HCT116 (cell line): ENCODE data around the gene TMEM202. TPM values are rescaled to one million over a fixed set of nuclear protein-coding genes. Genes with fewer than 3 reads are reported as not detected.

Source experiments
- ATAC-seq: fragments of 200-7000 bp; cut with Tn5 transposase; 2 replicates; pipeline ENCODE4 v1.9.1; 2020; ENCODE audit warnings: mild to moderate bottlenecking, moderate library complexity
- BruUV-seq: library from RNA; stranded (reverse); fragments of 400-500 nt; replicated peaks from 2 replicates; lab custom pipeline; 2021; lab: Mats Ljungman, UMichigan
- CTCF ChIA-PET: fragments of 300-600 bp; sonication (Branson Sonifier 250); formaldehyde crosslinking; loops from one replicate; lab custom pipeline; 2021; ENCODE audit warnings: antibody characterized with exemption; lab: Charles Lee
- POLR2A ChIA-PET: fragments of 300-600, 350-600 bp; sonication (Branson Sonifier 250); formaldehyde crosslinking; loops from one replicate; lab custom pipeline; 2021; ENCODE audit warnings: antibody characterized with exemption; lab: Charles Lee
- RAD21 ChIA-PET, 2 experiments: fragments of 300-600 bp; sonication (Branson Sonifier 250); formaldehyde crosslinking; loops; one replicate each; lab custom pipeline; 2023; ENCODE audit warnings: low total read pairs in 2 of 2; ENCODE audit not compliant: uncharacterized antibody in 2 of 2, unreplicated experiment in 2 of 2, low non-redundant PET in 1 of 2; lab: Charles Lee
- DNase-seq: peaks from one replicate; pipeline ENCODE4 v3.0.0-alpha.2; 2010; ENCODE audit warnings: low read depth, low spot score
- H2AFZ ChIP-seq: fragments of 200-600 bp; shearing (Covaris generic), sonication (generic); 2 replicates; pipeline ENCODE4 v1.6.1; 2017; ENCODE audit warnings: low read depth, mixed run types, mixed read lengths, antibody characterized with exemption, low read length; ENCODE audit not compliant: poor library complexity, severe bottlenecking
- H3K27ac ChIP-seq: 2 replicates; pipeline ENCODE4 v1.5.1; 2012; ENCODE audit warnings: low read depth, low read length
- H3K27me3 ChIP-seq: fragments of 200-600 bp; sonication (generic); 2 replicates; pipeline ENCODE4 v1.6.1; 2016; ENCODE audit warnings: mixed run types, low read length, mixed read lengths; ENCODE audit not compliant: insufficient read depth
- H3K36me3 ChIP-seq, 2 experiments: fragments of 200-500 bp in 1 of 2; fragments of 200-600 bp in 1 of 2; sonication (Bioruptor generic) in 1 of 2; sonication (generic) in 1 of 2; 2 replicates each; pipeline versions ENCODE4 v1.5.1 to v1.6.1; 2014 to 2016; ENCODE audit warnings: low read length in 2 of 2, inconsistent platforms in 1 of 2, mixed read lengths in 1 of 2, mixed run types in 1 of 2; ENCODE audit not compliant: insufficient read depth in 2 of 2, control insufficient read depth in 1 of 2
- H3K4me1 ChIP-seq, 2 experiments: fragments of 200-600 bp in 1 of 2; sonication (generic) in 1 of 2; 2 replicates each; pipeline versions ENCODE4 v1.5.1 to v1.6.1; 2012 to 2017; ENCODE audit warnings: low read length in 2 of 2, inconsistent platforms in 1 of 2, mild to moderate bottlenecking in 1 of 2, mixed read lengths in 1 of 2, mixed run types in 1 of 2, moderate library complexity in 1 of 2; ENCODE audit not compliant: insufficient read depth in 2 of 2, control insufficient read depth in 1 of 2
- H3K4me2 ChIP-seq: fragments of 200-600 bp; sonication (generic); 2 replicates; pipeline ENCODE4 v1.6.1; 2017; ENCODE audit warnings: mixed run types, low read length, mixed read lengths
- H3K4me3 ChIP-seq, 2 experiments: fragments of 200-600 bp in 1 of 2; sonication (generic) in 1 of 2; replicated peaks in 1 of 2; 2 replicates each; pipeline ENCODE4 v1.5.1; 2011 to 2016; ENCODE audit warnings: low read length in 2 of 2, control low read depth in 1 of 2, low read depth in 1 of 2, mild to moderate bottlenecking in 1 of 2, mixed read lengths in 1 of 2, mixed run types in 1 of 2
- H3K79me2 ChIP-seq: fragments of 200-600 bp; sonication (generic); 2 replicates; pipeline ENCODE4 v1.6.1; 2017; ENCODE audit warnings: mild to moderate bottlenecking, mixed run types, low read length, moderate library complexity, mixed read lengths; ENCODE audit not compliant: insufficient read depth
- H3K9ac ChIP-seq: fragments of 200-600 bp; sonication (generic); 2 replicates; pipeline ENCODE4 v1.6.1; 2016; ENCODE audit warnings: low read length, mixed read lengths
- H3K9me2 ChIP-seq: fragments of 200-600 bp; sonication (generic), shearing (Covaris generic); 2 replicates; pipeline ENCODE4 v1.6.1; 2017; ENCODE audit warnings: mixed run types, mild to moderate bottlenecking, moderate library complexity; ENCODE audit not compliant: insufficient read depth
- H3K9me3 ChIP-seq, 2 experiments: fragments of 200-500 bp in 1 of 2; fragments of 200-600 bp in 1 of 2; sonication (Bioruptor generic) in 1 of 2; sonication (generic) in 1 of 2; 2 replicates each; pipeline ENCODE4 v1.6.1; 2014 to 2017; ENCODE audit warnings: low read length in 2 of 2, mixed read lengths in 2 of 2, inconsistent platforms in 1 of 2, low read depth in 1 of 2, mild to moderate bottlenecking in 1 of 2, mixed run types in 1 of 2, moderate library complexity in 1 of 2; ENCODE audit not compliant: control insufficient read depth in 1 of 2, insufficient read depth in 1 of 2
- H4K20me1 ChIP-seq: fragments of 200-600 bp; sonication (generic), shearing (Covaris generic); 2 replicates; pipeline ENCODE4 v1.6.1; 2017; ENCODE audit warnings: mixed run types, mild to moderate bottlenecking, moderate library complexity; ENCODE audit not compliant: insufficient read depth
- CBX3 ChIP-seq: IDR thresholded peaks from 2 replicates; pipeline ENCODE4 v1.6.1; 2012; ENCODE audit warnings: low read depth
- CEBPB ChIP-seq: IDR thresholded peaks from 2 replicates; pipeline ENCODE4 v1.6.1; 2012; ENCODE audit warnings: low read depth
- EGR1 ChIP-seq: IDR thresholded peaks from 2 replicates; pipeline ENCODE4 v1.6.1; 2012; ENCODE audit warnings: low read depth
- FOSL1 ChIP-seq: IDR thresholded peaks from 2 replicates; pipeline ENCODE4 v1.6.1; 2012; ENCODE audit warnings: low read depth
- JUND ChIP-seq: IDR thresholded peaks from 2 replicates; pipeline ENCODE4 v1.6.1; 2012
- RAD21 ChIP-seq: IDR thresholded peaks from 2 replicates; pipeline ENCODE4 v1.6.1; 2012; ENCODE audit warnings: low read depth, mild to moderate bottlenecking
- SIN3A ChIP-seq: IDR thresholded peaks from 2 replicates; pipeline ENCODE4 v1.6.1; 2012; ENCODE audit warnings: low read depth
- ZNF274 ChIP-seq: fragments of 200-500 bp; sonication (Bioruptor generic); IDR thresholded peaks from 2 replicates; pipeline ENCODE4 v1.6.1; 2014; ENCODE audit warnings: mild to moderate bottlenecking, low read depth, low read length, inconsistent platforms
- intact Hi-C: fragments of 100-400 bp; cut with micrococcal nuclease; formaldehyde crosslinking; loops from 2 replicates; pipeline ENCODE4 v1.10.0; 2022
- total RNA-seq: library from RNA; stranded (reverse); gene quantifications from one replicate; pipeline ENCODE4 v1.2.1, GENCODE V29; 2021; ENCODE audit not compliant: unreplicated experiment
- TF ChIP-seq, protein P1 (sequence below): IDR thresholded peaks from 2 replicates; pipeline ENCODE4 v1.6.1; 2012; ENCODE audit warnings: low read depth
- TF ChIP-seq, protein P2 (sequence below): IDR thresholded peaks from 2 replicates; pipeline ENCODE4 v1.6.1; 2011; ENCODE audit warnings: mild to moderate bottlenecking, low read length, moderate library complexity; ENCODE audit not compliant: insufficient replicate concordance; ENCODE audit errors: extremely low read depth
- TF ChIP-seq, protein P3 (sequence below): IDR thresholded peaks from 2 replicates; pipeline ENCODE4 v1.6.1; 2012

TMEM202 gene
- total RNA-seq, 1 experiment from 2014 or later, result not detected

DNA sequence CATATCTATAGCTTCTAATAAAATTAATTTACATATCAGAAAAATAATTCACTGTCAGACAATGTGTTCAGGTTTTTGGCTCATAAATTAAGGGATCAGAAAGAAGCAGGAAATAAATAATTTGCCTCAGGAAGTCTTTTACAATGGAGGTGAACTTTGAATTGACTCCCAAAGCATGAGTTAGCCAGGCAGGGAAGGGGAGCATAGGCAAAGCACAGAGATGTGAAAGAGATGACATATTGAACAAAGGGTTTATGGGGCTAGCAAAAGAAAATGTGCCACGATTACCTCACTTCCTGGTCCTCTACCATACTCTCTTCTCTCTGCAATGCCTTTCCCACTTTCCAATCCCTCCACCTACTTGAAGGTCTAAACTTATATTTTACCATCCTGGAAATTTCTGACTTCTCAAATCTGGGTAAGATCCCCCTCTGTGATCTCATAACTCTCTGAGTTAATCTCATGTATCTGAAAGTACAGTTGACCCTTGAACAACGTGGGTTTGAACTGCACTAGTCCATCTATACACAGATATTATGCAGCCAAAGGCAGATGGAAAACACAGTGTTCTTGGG, 18.2 kb upstream of the TMEM202 start:
- Histone ChIP-seq H3K36me3 (no peaks in the 10 kb centered on the region), H3K9me3 (no peaks in the 10 kb centered on the region), H3K9me2 (no peaks in the 10 kb centered on the region), H3K27me3 (no peaks in the 10 kb centered on the region; the same call in 1 of the 2 replicates), H3K4me2 (no peak overlapping the region), H2AFZ (no peak overlapping the region), H3K9ac (no peak overlapping the region), H3K4me1 (peaks cover 0 to 18% of the 10 kb centered on the region in 2 experiments; a peak in 2 of 4 replicates), H3K79me2 (peaks cover 7% of the 10 kb centered on the region), H3K27ac (no peak overlapping the region), H4K20me1 (no peaks in the 10 kb centered on the region), H3K4me3 (no peak overlapping the region)
- DNase-seq, result no peak
- no peak for ATAC-seq
- ChIA-PET RAD21 (no interaction called here), CTCF (no interaction called here), POLR2A (no interaction called here)
- BruUV-seq, result no TSS peak
- TF ChIP-seq ZNF274 (no peak), SIN3A (no peak), CEBPB (no peak), EGR1 (no peak), JUND (no peak), FOSL1 (no peak), CBX3 (no peak), RAD21 (no peak)
- TF ChIP-seq, protein P1, sequence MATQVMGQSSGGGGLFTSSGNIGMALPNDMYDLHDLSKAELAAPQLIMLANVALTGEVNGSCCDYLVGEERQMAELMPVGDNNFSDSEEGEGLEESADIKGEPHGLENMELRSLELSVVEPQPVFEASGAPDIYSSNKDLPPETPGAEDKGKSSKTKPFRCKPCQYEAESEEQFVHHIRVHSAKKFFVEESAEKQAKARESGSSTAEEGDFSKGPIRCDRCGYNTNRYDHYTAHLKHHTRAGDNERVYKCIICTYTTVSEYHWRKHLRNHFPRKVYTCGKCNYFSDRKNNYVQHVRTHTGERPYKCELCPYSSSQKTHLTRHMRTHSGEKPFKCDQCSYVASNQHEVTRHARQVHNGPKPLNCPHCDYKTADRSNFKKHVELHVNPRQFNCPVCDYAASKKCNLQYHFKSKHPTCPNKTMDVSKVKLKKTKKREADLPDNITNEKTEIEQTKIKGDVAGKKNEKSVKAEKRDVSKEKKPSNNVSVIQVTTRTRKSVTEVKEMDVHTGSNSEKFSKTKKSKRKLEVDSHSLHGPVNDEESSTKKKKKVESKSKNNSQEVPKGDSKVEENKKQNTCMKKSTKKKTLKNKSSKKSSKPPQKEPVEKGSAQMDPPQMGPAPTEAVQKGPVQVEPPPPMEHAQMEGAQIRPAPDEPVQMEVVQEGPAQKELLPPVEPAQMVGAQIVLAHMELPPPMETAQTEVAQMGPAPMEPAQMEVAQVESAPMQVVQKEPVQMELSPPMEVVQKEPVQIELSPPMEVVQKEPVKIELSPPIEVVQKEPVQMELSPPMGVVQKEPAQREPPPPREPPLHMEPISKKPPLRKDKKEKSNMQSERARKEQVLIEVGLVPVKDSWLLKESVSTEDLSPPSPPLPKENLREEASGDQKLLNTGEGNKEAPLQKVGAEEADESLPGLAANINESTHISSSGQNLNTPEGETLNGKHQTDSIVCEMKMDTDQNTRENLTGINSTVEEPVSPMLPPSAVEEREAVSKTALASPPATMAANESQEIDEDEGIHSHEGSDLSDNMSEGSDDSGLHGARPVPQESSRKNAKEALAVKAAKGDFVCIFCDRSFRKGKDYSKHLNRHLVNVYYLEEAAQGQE, result no peak
- TF ChIP-seq, protein P2, sequence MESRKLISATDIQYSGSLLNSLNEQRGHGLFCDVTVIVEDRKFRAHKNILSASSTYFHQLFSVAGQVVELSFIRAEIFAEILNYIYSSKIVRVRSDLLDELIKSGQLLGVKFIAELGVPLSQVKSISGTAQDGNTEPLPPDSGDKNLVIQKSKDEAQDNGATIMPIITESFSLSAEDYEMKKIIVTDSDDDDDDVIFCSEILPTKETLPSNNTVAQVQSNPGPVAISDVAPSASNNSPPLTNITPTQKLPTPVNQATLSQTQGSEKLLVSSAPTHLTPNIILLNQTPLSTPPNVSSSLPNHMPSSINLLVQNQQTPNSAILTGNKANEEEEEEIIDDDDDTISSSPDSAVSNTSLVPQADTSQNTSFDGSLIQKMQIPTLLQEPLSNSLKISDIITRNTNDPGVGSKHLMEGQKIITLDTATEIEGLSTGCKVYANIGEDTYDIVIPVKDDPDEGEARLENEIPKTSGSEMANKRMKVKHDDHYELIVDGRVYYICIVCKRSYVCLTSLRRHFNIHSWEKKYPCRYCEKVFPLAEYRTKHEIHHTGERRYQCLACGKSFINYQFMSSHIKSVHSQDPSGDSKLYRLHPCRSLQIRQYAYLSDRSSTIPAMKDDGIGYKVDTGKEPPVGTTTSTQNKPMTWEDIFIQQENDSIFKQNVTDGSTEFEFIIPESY, result no peak
- TF ChIP-seq, protein P3, sequence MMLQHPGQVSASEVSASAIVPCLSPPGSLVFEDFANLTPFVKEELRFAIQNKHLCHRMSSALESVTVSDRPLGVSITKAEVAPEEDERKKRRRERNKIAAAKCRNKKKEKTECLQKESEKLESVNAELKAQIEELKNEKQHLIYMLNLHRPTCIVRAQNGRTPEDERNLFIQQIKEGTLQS, result no peak
- intact Hi-C loops, result no loop called here
